ENCODE results near the gene SCAND1.

Gene SCAND1

GRCh38 chr20:35910254-35910653 is 44.0 kb downstream of the SCAND1 start:
- H3K36me3 ChIP-seq (ENCODE audit: insufficient read depth, low read length): peaks cover 43% of the 10 kb centered on the region; the same call in 1 of the 2 replicates
- H3K27ac ChIP-seq (ENCODE audit: low read depth, low read length, poor library complexity, severe bottlenecking): no peak overlapping the region
- no peaks in the 10 kb centered on the region for H3K79me2 ChIP-seq (ENCODE audit: insufficient read depth, low read length)

DNA sequence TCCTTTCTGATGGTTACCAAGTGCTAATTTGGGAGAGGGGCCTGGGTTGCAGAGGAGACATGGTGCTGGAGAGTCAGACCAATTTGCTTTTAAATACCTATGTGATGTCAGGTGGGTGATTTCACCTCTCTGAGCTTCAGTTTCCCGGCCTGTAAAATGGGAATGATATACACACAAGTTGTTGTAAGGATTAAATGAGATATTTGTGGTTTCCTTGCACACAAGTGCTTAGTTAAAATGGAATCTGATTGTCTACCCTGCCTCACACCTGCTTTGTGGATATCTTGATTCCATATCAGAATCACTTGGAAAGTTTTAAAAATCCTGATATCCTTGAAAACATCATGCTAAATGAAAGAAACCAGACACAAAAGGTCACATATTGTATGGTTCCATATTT is 44.5 kb downstream of the SCAND1 start:
- Histone ChIP-seq H3K36me3 (ENCODE audit: insufficient read depth, low read length) (peaks cover 47% of the 10 kb centered on the region; the same call in 1 of the 2 replicates), H3K9me3 (ENCODE audit: low read length) (no peaks in the 10 kb centered on the region), H3K79me2 (ENCODE audit: insufficient read depth, low read length) (no peaks in the 10 kb centered on the region), H3K9ac (ENCODE audit: low read length) (no peak overlapping the region), H3K27me3 (ENCODE audit: insufficient read depth, low read length) (no peaks in the 10 kb centered on the region), H3K4me1 (ENCODE audit: insufficient read depth, low read length, severe bottlenecking) (no peaks in the 10 kb centered on the region), H2AFZ (ENCODE audit: low read length) (no peak overlapping the region), H3K4me2 (ENCODE audit: low read length) (no peak overlapping the region), H3F3A (ENCODE audit: insufficient read depth, low read length) (no peaks in the 10 kb centered on the region), H3K27ac (ENCODE audit: low read depth, low read length, poor library complexity, severe bottlenecking) (no peak overlapping the region), H3K9me2 (ENCODE audit: low read depth, low read length) (no peaks in the 10 kb centered on the region), H4K20me1 (ENCODE audit: insufficient read depth, low read length) (no peaks in the 10 kb centered on the region), H3K4me3 (ENCODE audit: low read depth, low read length, poor library complexity, severe bottlenecking) (no peak overlapping the region)
- TF ChIP-seq EZH2 (IDR thresholded peaks at IDR 0.05; ENCODE audit: borderline replicate concordance, low read length) (no peak), CTCF (IDR thresholded peaks at IDR 0.05; ENCODE audit: low read length) (no peak)

More at GRCh38 chr20:35910254-35910653, 44.0 kb downstream of the SCAND1 start:
- H3K4me3 ChIP-seq (ENCODE audit: low read depth, low read length, poor library complexity, severe bottlenecking): no peak overlapping the region
- TF ChIP-seq CTCF (IDR thresholded peaks at IDR 0.05; ENCODE audit: low read length): no peak
- no peak for TF ChIP-seq EZH2 (IDR thresholded peaks at IDR 0.05; ENCODE audit: borderline replicate concordance, low read length)
- no peaks in the 10 kb centered on the region for H3F3A ChIP-seq (ENCODE audit: insufficient read depth, low read length)
- H3K9me3 ChIP-seq (ENCODE audit: low read length): no peaks in the 10 kb centered on the region
- no peaks in the 10 kb centered on the region for H3K27me3 ChIP-seq (ENCODE audit: insufficient read depth, low read length)
- no peak overlapping the region for H2AFZ ChIP-seq (ENCODE audit: low read length)
- no peaks in the 10 kb centered on the region for H3K4me1 ChIP-seq (ENCODE audit: insufficient read depth, low read length, severe bottlenecking)
- no peaks in the 10 kb centered on the region for H3K9me2 ChIP-seq (ENCODE audit: low read depth, low read length)
- no peak overlapping the region for H3K9ac ChIP-seq (ENCODE audit: low read length)
- no peak overlapping the region for H3K4me2 ChIP-seq (ENCODE audit: low read length)
- H4K20me1 ChIP-seq (ENCODE audit: insufficient read depth, low read length): no peaks in the 10 kb centered on the region

DNA sequence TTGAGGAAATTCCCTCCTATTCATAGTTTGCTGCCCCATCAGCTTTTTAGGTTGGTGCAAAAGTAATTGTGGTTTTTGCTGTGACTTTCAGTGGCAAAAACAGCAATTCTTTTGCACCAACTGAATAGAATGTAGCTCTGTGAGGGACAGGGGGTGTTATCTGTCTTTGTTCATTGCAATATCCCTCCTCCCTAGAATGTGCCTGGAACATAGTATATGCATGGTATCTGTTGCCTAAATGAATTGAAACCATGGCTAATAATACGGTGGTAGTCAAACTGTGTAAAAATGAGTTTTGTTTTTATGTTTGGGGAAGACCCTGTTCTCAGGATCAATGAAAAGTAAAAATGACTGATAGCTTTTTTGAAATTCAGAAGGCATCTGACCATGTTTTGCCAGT is 45.1 kb downstream of the SCAND1 start:
- Histone ChIP-seq H2AFZ (ENCODE audit: low read length) (no peak overlapping the region), H4K20me1 (ENCODE audit: insufficient read depth, low read length) (no peaks in the 10 kb centered on the region), H3K9ac (ENCODE audit: low read length) (no peak overlapping the region), H3K9me3 (ENCODE audit: low read length) (no peaks in the 10 kb centered on the region), H3F3A (ENCODE audit: insufficient read depth, low read length) (no peaks in the 10 kb centered on the region), H3K36me3 (ENCODE audit: insufficient read depth, low read length) (peaks cover 43% of the 10 kb centered on the region; the same call in 1 of the 2 replicates), H3K27me3 (ENCODE audit: insufficient read depth, low read length) (no peaks in the 10 kb centered on the region), H3K4me1 (ENCODE audit: insufficient read depth, low read length, severe bottlenecking) (no peaks in the 10 kb centered on the region), H3K79me2 (ENCODE audit: insufficient read depth, low read length) (no peaks in the 10 kb centered on the region), H3K27ac (ENCODE audit: low read depth, low read length, poor library complexity, severe bottlenecking) (no peak overlapping the region), H3K9me2 (ENCODE audit: low read depth, low read length) (no peaks in the 10 kb centered on the region), H3K4me2 (ENCODE audit: low read length) (no peak overlapping the region), H3K4me3 (ENCODE audit: low read depth, low read length, poor library complexity, severe bottlenecking) (no peak overlapping the region)
- no peak for TF ChIP-seq EZH2 (IDR thresholded peaks at IDR 0.05; ENCODE audit: borderline replicate concordance, low read length)
- TF ChIP-seq CTCF (IDR thresholded peaks at IDR 0.05; ENCODE audit: low read length): no peak

Measured in OCI-LY1 (cell line).